HepG2 (cell line): ENCODE measurements around the gene RPL18. TPM values are rescaled to one million over a fixed set of nuclear protein-coding genes. Genes with fewer than 3 reads are reported as not detected.

Experiments used
- ATAC-seq: fragments of 200-7000 bp; cut with Tn5 transposase; 3 replicates; pipeline ENCODE4 v1.9.1; 2020; ENCODE audit warnings: mild to moderate bottlenecking, moderate library complexity
- BruUV-seq: library from RNA; stranded (reverse); fragments of 400-500 nt; replicated peaks from 2 replicates; lab custom pipeline; 2021; lab: Mats Ljungman, UMichigan
- CTCF ChIA-PET: fragments of 300-600 bp; formaldehyde crosslinking; extraction: SDS; loops from one replicate; lab custom pipeline; 2021; ENCODE audit warnings: low total read pairs, inconsistent platforms, low intra/inter-chr PET ratio; lab: Yijun Ruan, JAX
- POLR2A ChIA-PET: fragments of 350-600 bp; sonication (Branson Sonifier 250); formaldehyde crosslinking; loops from one replicate; lab custom pipeline; 2020; ENCODE audit warnings: antibody characterized with exemption, inconsistent platforms; lab: Yijun Ruan, JAX
- DNase-seq: peaks from one replicate; pipeline ENCODE4 v3.0.0-alpha.2; 2015; ENCODE audit warnings: low spot score
- FAIRE-seq: peaks from 3 replicates; lab custom pipeline; 2011; peaks lifted over from hg19 to GRCh38; lab: Jason Lieb, UNC
- H2AFZ ChIP-seq: one replicate; pipeline ENCODE4 v1.6.1; 2011; ENCODE audit warnings: low read length, inconsistent platforms
- H3K27ac ChIP-seq: fragments of 300-600 bp; 3 replicates; pipeline ENCODE4 v1.8.0; 2011; ENCODE audit warnings: mixed run types, mild to moderate bottlenecking, mixed read lengths, low read length, inconsistent platforms; ENCODE audit not compliant: insufficient read depth; ENCODE audit errors: extremely low read length
- H3K27me3 ChIP-seq, 2 experiments: fragments of 200-600 bp in 1 of 2; 2 replicates in 1 of 2; 3 replicates in 1 of 2; pipeline versions ENCODE4 v1.6.0 to v1.8.0; 2011; ENCODE audit warnings: low read length in 2 of 2, mild to moderate bottlenecking in 2 of 2, moderate library complexity in 2 of 2, inconsistent platforms in 1 of 2; ENCODE audit not compliant: insufficient read depth in 2 of 2, control insufficient read depth in 1 of 2
- H3K36me3 ChIP-seq, 2 experiments: fragments of 200-600 bp in 1 of 2; replicated peaks in 1 of 2; 2 replicates in 1 of 2; 3 replicates in 1 of 2; pipeline versions ENCODE4 v1.5.1 to v1.8.0; 2011; ENCODE audit warnings: low read length in 2 of 2, inconsistent platforms in 1 of 2; ENCODE audit not compliant: insufficient read depth in 2 of 2, control insufficient read depth in 1 of 2
- H3K4me1 ChIP-seq: 2 replicates; pipeline ENCODE4 v1.5.1; 2012; ENCODE audit warnings: low read length, inconsistent platforms; ENCODE audit not compliant: insufficient read depth
- H3K4me2 ChIP-seq: 2 replicates; pipeline ENCODE4 v1.6.0; 2011; ENCODE audit warnings: low read depth, low read length, inconsistent platforms
- H3K4me3 ChIP-seq, 3 experiments: fragments of 200-600 bp in 1 of 3; sonication (generic), shearing (Covaris generic) in 1 of 3; replicated peaks in 1 of 3; 2 replicates each; pipeline ENCODE4 v1.5.1; 2011 to 2016; ENCODE audit warnings: low read length in 3 of 3, inconsistent platforms in 2 of 3, low read depth in 2 of 3, mild to moderate bottlenecking in 2 of 3, control low read depth in 1 of 3, mixed read lengths in 1 of 3; ENCODE audit not compliant: insufficient read depth in 1 of 3
- H3K79me2 ChIP-seq: one replicate; pipeline ENCODE4 v1.6.1; 2011; ENCODE audit warnings: low read length, inconsistent platforms; ENCODE audit not compliant: insufficient read depth
- H3K9ac ChIP-seq: 2 replicates; pipeline ENCODE4 v1.6.0; 2011; ENCODE audit warnings: mild to moderate bottlenecking, low read depth, low read length, inconsistent platforms; ENCODE audit not compliant: insufficient read depth
- H3K9me3 ChIP-seq: 2 replicates; pipeline ENCODE4 v1.5.1; 2012; ENCODE audit warnings: mild to moderate bottlenecking, low read length
- H4K20me1 ChIP-seq: 2 replicates; pipeline ENCODE4 v1.6.0; 2011; ENCODE audit warnings: inconsistent platforms, mild to moderate bottlenecking, low read length, moderate library complexity; ENCODE audit not compliant: insufficient read depth
- AGO1 ChIP-seq: fragments of 200-400 bp; formaldehyde crosslinking; IDR thresholded peaks from 2 replicates; pipeline ENCODE4 v1.6.1; 2017; ENCODE audit warnings: mild to moderate bottlenecking, low read depth, low read length, moderate library complexity; ENCODE audit not compliant: poor library complexity, severe bottlenecking
- AGO2 ChIP-seq: fragments of 200-400 bp; formaldehyde crosslinking; optimal IDR thresholded peaks from 2 replicates; pipeline ENCODE3; 2017; ENCODE audit warnings: mild to moderate bottlenecking, low read depth, low read length, moderate library complexity
- HOXA3 ChIP-seq: sonication (generic); formaldehyde crosslinking; IDR thresholded peaks from 2 replicates; pipeline ENCODE4 v1.5.0; 2020; ENCODE audit warnings: missing genetic modification reagents
- PRMT3 ChIP-seq: sonication (generic); formaldehyde crosslinking; IDR thresholded peaks from 2 replicates; pipeline ENCODE4 v1.8.1; 2022; ENCODE audit warnings: low read depth, mild to moderate bottlenecking, moderate library complexity, missing genetic modification reagents, borderline replicate concordance
- RBFOX2 ChIP-seq: fragments of 200-400 bp; formaldehyde crosslinking; IDR thresholded peaks from 2 replicates; pipeline ENCODE4 v1.6.1; 2017; ENCODE audit warnings: low read depth, mild to moderate bottlenecking, low read length
- SP140L ChIP-seq: sonication (generic); formaldehyde crosslinking; IDR thresholded peaks from 2 replicates; pipeline ENCODE4 v1.4.0; 2020; ENCODE audit warnings: missing genetic modification reagents, borderline replicate concordance
- ZMAT3 ChIP-seq: sonication (generic); formaldehyde crosslinking; conservative IDR thresholded peaks from 2 replicates; pipeline ENCODE4 v1.7.0; 2021; ENCODE audit warnings: missing genetic modification reagents
- ZNF253 ChIP-seq: sonication (generic); formaldehyde crosslinking; IDR thresholded peaks from 2 replicates; pipeline ENCODE4 v1.8.0; 2022; ENCODE audit warnings: mild to moderate bottlenecking, missing genetic modification reagents, borderline replicate concordance
- ZNF3 ChIP-seq: IDR thresholded peaks from 2 replicates; pipeline ENCODE4 v1.7.0; 2017; ENCODE audit warnings: inconsistent platforms
- ZNF629 ChIP-seq: sonication (generic); formaldehyde crosslinking; conservative IDR thresholded peaks from 2 replicates; pipeline ENCODE4 v1.5.0; 2020; ENCODE audit warnings: missing genetic modification reagents
- WGBS: methylation state at CpG from one replicate; pipeline ENCODE4 v1.1.6; 2017; ENCODE audit warnings: low lambda C conversion rate; 5-methylcytosine and 5-hydroxymethylcytosine counted together
- in situ Hi-C: cut with HindIII; loops from 2 replicates; pipeline ENCODE4 v1.10.0; 2017; ENCODE audit warnings: low pct_unique_long_range_greater_than_20kb; ENCODE audit not compliant: extremely low pct_ligation_motif_present
- intact Hi-C: fragments of 100-400 bp; cut with micrococcal nuclease; formaldehyde crosslinking; loops from one replicate; pipeline ENCODE4 v1.10.0; 2022; ENCODE audit not compliant: unreplicated experiment
- polyA plus RNA-seq, 8 experiments: library from polyadenylated mRNA; depleted of rRNA in 3 of 8; stranded (reverse) in 7 of 8; unstranded in 1 of 8; fragments of >200 nt; fragmentation: Illumina TruSeq in 4 of 8; extraction: Trizol in 4 of 8; gene quantifications; 2 replicates each; pipeline versions ENCODE4 v1.2.1 to v1.2.3, GENCODE V29; 2011 to 2016; ENCODE audit warnings: low read depth in 4 of 8, missing spikeins in 1 of 8, mixed read lengths in 1 of 8; ENCODE audit not compliant: insufficient read depth in 1 of 8
- total RNA-seq, 5 experiments: library from RNA; depleted of rRNA; stranded (reverse); fragments of >200 nt; fragmentation: Illumina TruSeq; extraction: Trizol; gene quantifications; 2 replicates each; pipeline ENCODE4 v1.2.3, GENCODE V29; 2016; ENCODE audit warnings: low read depth in 1 of 5
- TF ChIP-seq, protein P1 (sequence below): sonication (generic); formaldehyde crosslinking; IDR thresholded peaks from 2 replicates; pipeline ENCODE4 v1.4.0; 2020; ENCODE audit warnings: missing genetic modification reagents
- TF ChIP-seq, protein P2 (sequence below): sonication (generic); formaldehyde crosslinking; IDR thresholded peaks from 2 replicates; pipeline ENCODE4 v1.8.0; 2022; ENCODE audit warnings: missing genetic modification reagents, mild to moderate bottlenecking, moderate library complexity, borderline replicate concordance

Gene RPL18
- total and polyA plus RNA-seq, 2 of the 13 experiments (the other 11 are each of a cell fraction or from before 2014, with no cell fraction given), result 1,485 to 1,639 TPM

DNA sequence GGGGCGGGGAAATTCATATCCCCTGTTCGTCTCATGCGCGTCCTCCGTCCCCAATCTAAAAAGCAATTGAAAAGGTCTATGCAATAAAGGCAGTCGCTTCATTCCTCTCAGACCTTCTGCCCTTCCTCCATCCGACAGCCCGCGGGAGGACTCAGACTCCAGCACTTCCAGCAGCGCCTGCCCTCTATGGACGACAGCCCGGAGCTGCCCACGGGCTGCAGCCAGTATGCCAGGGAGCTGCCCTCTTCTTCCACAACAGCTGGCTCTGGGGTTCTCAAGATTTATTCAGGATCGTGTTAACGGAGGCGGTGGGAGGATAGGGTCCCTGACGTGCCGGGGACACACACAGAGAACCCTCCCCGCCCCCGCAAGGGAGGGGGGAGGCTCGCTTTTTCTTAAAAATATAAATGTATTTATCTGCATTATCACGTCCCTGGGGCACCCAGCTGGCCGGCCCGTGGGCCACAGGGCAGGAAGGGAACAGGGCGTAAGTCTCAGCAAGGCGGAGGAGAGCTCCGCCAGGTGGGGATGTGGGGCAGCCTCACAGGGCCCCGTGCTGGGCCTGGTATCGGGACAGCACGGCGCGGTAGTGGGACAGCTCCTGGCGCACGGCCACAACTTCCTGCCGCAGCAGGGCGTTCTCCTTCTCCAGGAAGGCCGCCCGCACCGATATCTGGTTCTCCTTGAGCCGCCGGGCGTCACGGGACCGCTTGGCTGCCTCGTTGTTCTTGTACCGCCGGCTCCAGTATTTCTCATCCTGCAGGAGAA is 11.5 kb upstream of the RPL18 start:
- 95% methylated on average over 39 of the region's 47 CpGs for WGBS
- no TSS peak for BruUV-seq
- peak; percentile 62 for TF ChIP-seq AGO1
- no peak for TF ChIP-seq ZMAT3 (CRISPR knock-in tag)
- TF ChIP-seq RBFOX2, result peak; percentile 44; the same call in 1 of the 2 replicates
- peak; percentile 62 for TF ChIP-seq AGO2
- Histone ChIP-seq H3K36me3 (no peaks in the 10 kb centered on the region), H3K9ac (no peak overlapping the region), H3K27me3 (no peaks in the 10 kb centered on the region), H4K20me1 (no peaks in the 10 kb centered on the region), H3K4me3 (no peak overlapping the region), H3K9me3 (no peaks in the 10 kb centered on the region), H3K79me2 (no peaks in the 10 kb centered on the region), H2AFZ (no peak overlapping the region), H3K27ac (no peak overlapping the region), H3K4me2 (no peak overlapping the region), H3K4me1 (peaks cover 63% of the 10 kb centered on the region)
- FAIRE-seq (no peak), ATAC-seq (no peak), DNase-seq (no peak)
- ChIA-PET POLR2A (interaction anchor here (1.0 to 5.8 kb wide), 3 partner anchors 11 to 15 kb away, joined by 3 to 61 read pairs (median 3); partner anchors contain the start of genes FAM83E, RPL18 and SPHK2), CTCF (no interaction called here)
- in situ Hi-C loops (no loop called here), intact Hi-C loops (no loop called here)

DNA sequence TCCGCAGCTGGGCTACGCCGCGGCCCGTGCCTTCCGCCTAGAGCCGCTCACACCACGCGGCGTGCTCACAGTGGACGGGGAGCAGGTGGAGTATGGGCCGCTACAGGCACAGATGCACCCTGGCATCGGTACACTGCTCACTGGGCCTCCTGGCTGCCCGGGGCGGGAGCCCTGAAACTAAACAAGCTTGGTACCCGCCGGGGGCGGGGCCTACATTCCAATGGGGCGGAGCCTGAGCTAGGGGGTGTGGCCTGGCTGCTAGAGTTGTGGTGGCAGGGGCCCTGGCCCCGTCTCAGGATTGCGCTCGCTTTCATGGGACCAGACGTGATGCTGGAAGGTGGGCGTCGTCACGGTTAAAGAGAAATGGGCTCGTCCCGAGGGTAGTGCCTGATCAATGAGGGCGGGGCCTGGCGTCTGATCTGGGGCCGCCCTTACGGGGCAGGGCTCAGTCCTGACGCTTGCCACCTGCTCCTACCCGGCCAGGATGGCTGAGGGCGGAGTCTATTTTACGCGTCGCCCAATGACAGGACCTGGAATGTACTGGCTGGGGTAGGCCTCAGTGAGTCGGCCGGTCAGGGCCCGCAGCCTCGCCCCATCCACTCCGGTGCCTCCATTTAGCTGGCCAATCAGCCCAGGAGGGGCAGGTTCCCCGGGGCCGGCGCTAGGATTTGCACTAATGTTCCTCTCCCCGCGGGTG is 10.8 kb upstream of the RPL18 start:
- Histone ChIP-seq H3K4me1 (peaks cover 64% of the 10 kb centered on the region), H3K9ac (no peak overlapping the region), H3K4me3 (no peak overlapping the region), H3K36me3 (no peaks in the 10 kb centered on the region), H4K20me1 (no peaks in the 10 kb centered on the region), H3K27me3 (no peaks in the 10 kb centered on the region), H3K27ac (no peak overlapping the region), H3K9me3 (no peaks in the 10 kb centered on the region), H3K79me2 (no peaks in the 10 kb centered on the region), H3K4me2 (no peak overlapping the region), H2AFZ (no peak overlapping the region)
- DNase-seq, result no peak
- ChIA-PET POLR2A (interaction anchor here (5.8 kb wide), 1 partner anchor 11 kb away, joined by 61 read pairs; the partner anchor contains the start of genes RPL18 and SPHK2), CTCF (no interaction called here)
- FAIRE-seq, result no peak
- intact Hi-C loops, result no loop called here
- ATAC-seq, result no peak
- 94% methylated on average over 37 of the region's 48 CpGs for WGBS
- BruUV-seq, result no TSS peak
- in situ Hi-C loops, result no loop called here
- TF ChIP-seq ZNF3 (CRISPR knock-in tag), result no peak
- TF ChIP-seq, protein P1, sequence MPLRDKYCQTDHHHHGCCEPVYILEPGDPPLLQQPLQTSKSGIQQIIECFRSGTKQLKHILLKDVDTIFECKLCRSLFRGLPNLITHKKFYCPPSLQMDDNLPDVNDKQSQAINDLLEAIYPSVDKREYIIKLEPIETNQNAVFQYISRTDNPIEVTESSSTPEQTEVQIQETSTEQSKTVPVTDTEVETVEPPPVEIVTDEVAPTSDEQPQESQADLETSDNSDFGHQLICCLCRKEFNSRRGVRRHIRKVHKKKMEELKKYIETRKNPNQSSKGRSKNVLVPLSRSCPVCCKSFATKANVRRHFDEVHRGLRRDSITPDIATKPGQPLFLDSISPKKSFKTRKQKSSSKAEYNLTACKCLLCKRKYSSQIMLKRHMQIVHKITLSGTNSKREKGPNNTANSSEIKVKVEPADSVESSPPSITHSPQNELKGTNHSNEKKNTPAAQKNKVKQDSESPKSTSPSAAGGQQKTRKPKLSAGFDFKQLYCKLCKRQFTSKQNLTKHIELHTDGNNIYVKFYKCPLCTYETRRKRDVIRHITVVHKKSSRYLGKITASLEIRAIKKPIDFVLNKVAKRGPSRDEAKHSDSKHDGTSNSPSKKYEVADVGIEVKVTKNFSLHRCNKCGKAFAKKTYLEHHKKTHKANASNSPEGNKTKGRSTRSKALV (CRISPR knock-in tag), result no peak
- TF ChIP-seq, protein P2, sequence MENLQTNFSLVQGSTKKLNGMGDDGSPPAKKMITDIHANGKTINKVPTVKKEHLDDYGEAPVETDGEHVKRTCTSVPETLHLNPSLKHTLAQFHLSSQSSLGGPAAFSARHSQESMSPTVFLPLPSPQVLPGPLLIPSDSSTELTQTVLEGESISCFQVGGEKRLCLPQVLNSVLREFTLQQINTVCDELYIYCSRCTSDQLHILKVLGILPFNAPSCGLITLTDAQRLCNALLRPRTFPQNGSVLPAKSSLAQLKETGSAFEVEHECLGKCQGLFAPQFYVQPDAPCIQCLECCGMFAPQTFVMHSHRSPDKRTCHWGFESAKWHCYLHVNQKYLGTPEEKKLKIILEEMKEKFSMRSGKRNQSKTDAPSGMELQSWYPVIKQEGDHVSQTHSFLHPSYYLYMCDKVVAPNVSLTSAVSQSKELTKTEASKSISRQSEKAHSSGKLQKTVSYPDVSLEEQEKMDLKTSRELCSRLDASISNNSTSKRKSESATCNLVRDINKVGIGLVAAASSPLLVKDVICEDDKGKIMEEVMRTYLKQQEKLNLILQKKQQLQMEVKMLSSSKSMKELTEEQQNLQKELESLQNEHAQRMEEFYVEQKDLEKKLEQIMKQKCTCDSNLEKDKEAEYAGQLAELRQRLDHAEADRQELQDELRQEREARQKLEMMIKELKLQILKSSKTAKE (CRISPR knock-in tag), result no peak
- TF ChIP-seq RBFOX2, result peak; percentile 72
- TF ChIP-seq ZNF629 (CRISPR knock-in tag), result no peak
- TF ChIP-seq ZNF253 (CRISPR knock-in tag), result no peak
- TF ChIP-seq HOXA3 (CRISPR knock-in tag), result 0 out of 2 replicates have a peak, but pooled peaks have one; percentile 31
- TF ChIP-seq PRMT3 (CRISPR knock-in tag), result no peak
- TF ChIP-seq SP140L (CRISPR knock-in tag), result no peak
